ENCODE measurements around the gene ZNF697. TPM values are rescaled to one million over a fixed set of nuclear protein-coding genes. Genes with fewer than 3 reads are reported as not detected.

ZNF697 gene
- total RNA-seq, 1 experiment from 2014 or later = 17.4 TPM

GRCh38 chr1:119653839-119654170 lies 5.7 kb upstream of the ZNF697 start:
- no peak overlapping the region for H2BK120ac ChIP-seq (ENCODE audit: low read depth, low read length, poor library complexity, severe bottlenecking)
- no peak overlapping the region for H2BK20ac ChIP-seq (ENCODE audit: low read depth, low read length, poor library complexity, severe bottlenecking)
- H3K27me3 ChIP-seq (ENCODE audit: insufficient read depth, low read length) = no peaks in the 10 kb centered on the region
- no peak overlapping the region for H4K5ac ChIP-seq (ENCODE audit: insufficient read length, low read depth, low read length)
- no peak overlapping the region for H2BK15ac ChIP-seq (ENCODE audit: low read depth, low read length)
- no peak overlapping the region for H3K18ac ChIP-seq (ENCODE audit: insufficient read length, low read depth, low read length)
- H3K27ac Mint-ChIP-seq = no peak overlapping the region
- H2BK5ac ChIP-seq (ENCODE audit: insufficient read length, low read length) = no peak overlapping the region
- H3K4ac ChIP-seq (ENCODE audit: low read depth, low read length) = no peak overlapping the region
- no peak overlapping the region for H3K27ac ChIP-seq (ENCODE audit: insufficient read length, low read depth, low read length)
- H3K9ac ChIP-seq (ENCODE audit: extremely low read depth, insufficient read length, low read length) = no peak overlapping the region
- no peaks in the 10 kb centered on the region; a peak in 1 of 7 replicates for H3K36me3 Mint-ChIP-seq (ENCODE audit: insufficient read depth in 1 of 3, low read depth in 3 of 3)
- H3K56ac ChIP-seq (ENCODE audit: insufficient read length, low read depth, low read length) = no peak overlapping the region
- no peak overlapping the region for H4K91ac ChIP-seq (ENCODE audit: insufficient read length, low read depth, low read length)
- H3K4me1 ChIP-seq (ENCODE audit: insufficient read depth, low read length) = peaks cover 7% of the 10 kb centered on the region
- peaks cover 12% of the 10 kb centered on the region; the same call in 1 of the 2 replicates for H3K27me3 Mint-ChIP-seq (ENCODE audit: low read depth)
- H3K23me2 ChIP-seq (ENCODE audit: insufficient read length, low read depth, low read length, poor library complexity, severe bottlenecking) = peaks cover under 1% of the 10 kb centered on the region
- TF ChIP-seq, protein P1, sequence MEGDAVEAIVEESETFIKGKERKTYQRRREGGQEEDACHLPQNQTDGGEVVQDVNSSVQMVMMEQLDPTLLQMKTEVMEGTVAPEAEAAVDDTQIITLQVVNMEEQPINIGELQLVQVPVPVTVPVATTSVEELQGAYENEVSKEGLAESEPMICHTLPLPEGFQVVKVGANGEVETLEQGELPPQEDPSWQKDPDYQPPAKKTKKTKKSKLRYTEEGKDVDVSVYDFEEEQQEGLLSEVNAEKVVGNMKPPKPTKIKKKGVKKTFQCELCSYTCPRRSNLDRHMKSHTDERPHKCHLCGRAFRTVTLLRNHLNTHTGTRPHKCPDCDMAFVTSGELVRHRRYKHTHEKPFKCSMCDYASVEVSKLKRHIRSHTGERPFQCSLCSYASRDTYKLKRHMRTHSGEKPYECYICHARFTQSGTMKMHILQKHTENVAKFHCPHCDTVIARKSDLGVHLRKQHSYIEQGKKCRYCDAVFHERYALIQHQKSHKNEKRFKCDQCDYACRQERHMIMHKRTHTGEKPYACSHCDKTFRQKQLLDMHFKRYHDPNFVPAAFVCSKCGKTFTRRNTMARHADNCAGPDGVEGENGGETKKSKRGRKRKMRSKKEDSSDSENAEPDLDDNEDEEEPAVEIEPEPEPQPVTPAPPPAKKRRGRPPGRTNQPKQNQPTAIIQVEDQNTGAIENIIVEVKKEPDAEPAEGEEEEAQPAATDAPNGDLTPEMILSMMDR (conservative IDR thresholded peaks at IDR 0.05) = no peak
- no peak overlapping the region for H2AFZ ChIP-seq (ENCODE audit: low read length)
- H3K14ac ChIP-seq (ENCODE audit: insufficient read depth, low read length) = no peak overlapping the region
- no peaks in the 10 kb centered on the region for H3K79me1 ChIP-seq (ENCODE audit: insufficient read depth, low read depth, low read length, poor library complexity, severe bottlenecking)
- H3K9me3 Mint-ChIP-seq = no peaks in the 10 kb centered on the region
- no peak overlapping the region for H2BK12ac ChIP-seq (ENCODE audit: insufficient read length, low read depth, low read length)
- H3K79me2 ChIP-seq (ENCODE audit: insufficient read depth, low read length) = no peaks in the 10 kb centered on the region
- DNase-seq = no peak
- no peak overlapping the region for H2AK5ac ChIP-seq (ENCODE audit: insufficient read length, low read length)
- no peak overlapping the region for H3K23ac ChIP-seq (ENCODE audit: insufficient read length, low read depth, low read length)
- no peak overlapping the region for H3K4me2 ChIP-seq (ENCODE audit: insufficient read depth, insufficient read length, low read length)
- no peak overlapping the region for H4K8ac ChIP-seq (replicated peaks; ENCODE audit: insufficient read length, low read depth, low read length)
- H3K9me3 ChIP-seq (ENCODE audit: control insufficient read depth, low read depth, low read length) = no peaks in the 10 kb centered on the region
- H4K20me1 ChIP-seq (ENCODE audit: control insufficient read depth, insufficient read depth, insufficient read length) = no peaks in the 10 kb centered on the region
- peaks cover 26 to 38% of the 10 kb centered on the region in 2 experiments for H3K4me1 Mint-ChIP-seq
- no peak overlapping the region for H3T11ph ChIP-seq (ENCODE audit: low read length)
- H3K4me3 Mint-ChIP-seq = no peak overlapping the region
- no CpG with 5 or more reads among the region's 3 CpGs for WGBS (ENCODE audit: extremely low coverage, insufficient read length, low lambda C conversion rate)

All from H9 (cell line).